Esophagus (tissue), 2 donors: Measurements from ENCODE around the gene UBE2I. TPM values are rescaled to one million over a fixed set of nuclear protein-coding genes. Genes with fewer than 3 reads are reported as not detected.
"Not testable (repeated sequence)": the region's sequence is repeated elsewhere in the genome, so short reads cannot be mapped to it uniquely, and the experiment has no call there.

Source experiments
- H3K27ac ChIP-seq, 2 donors: one replicate each; pipeline ENCODE4 v1.5.1; 2013; ENCODE audit warnings: low read depth in 2 of 2, mild to moderate bottlenecking in 2 of 2, inconsistent platforms in 1 of 2, low read length in 1 of 2, moderate library complexity in 1 of 2
- H3K27me3 ChIP-seq, 2 donors: one replicate each; pipeline ENCODE4 v1.6.1; 2013; ENCODE audit warnings: low read length in 2 of 2, control low read depth in 1 of 2, mild to moderate bottlenecking in 1 of 2; ENCODE audit not compliant: insufficient read depth in 2 of 2, control insufficient read depth in 1 of 2
- H3K36me3 ChIP-seq, 2 donors: one replicate each; pipeline ENCODE4 v1.6.1; 2013; ENCODE audit warnings: low read length in 1 of 2; ENCODE audit not compliant: control insufficient read depth in 2 of 2, insufficient read depth in 2 of 2
- H3K4me1 ChIP-seq, 2 donors: one replicate each; pipeline ENCODE4 v1.6.1; 2013; ENCODE audit warnings: low read length in 1 of 2; ENCODE audit not compliant: control insufficient read depth in 2 of 2, insufficient read depth in 2 of 2
- H3K4me3 ChIP-seq, 2 donors: one replicate each; pipeline ENCODE4 v1.5.1; 2013; ENCODE audit warnings: low read length in 2 of 2, mild to moderate bottlenecking in 2 of 2, low read depth in 1 of 2, moderate library complexity in 1 of 2
- H3K9me3 ChIP-seq, 2 donors: one replicate each; pipeline ENCODE4 v1.6.1; 2013; ENCODE audit warnings: mild to moderate bottlenecking in 2 of 2, low read depth in 1 of 2, low read length in 1 of 2, moderate library complexity in 1 of 2; ENCODE audit not compliant: control insufficient read depth in 2 of 2, insufficient read depth in 1 of 2
- WGBS, 2 donors: extraction: QIAGEN DNeasy Blood & Tissue Kit; methylation state at CpG; one replicate each; pipeline ENCODE4 v1.1.7; 2013; 5-methylcytosine and 5-hydroxymethylcytosine counted together
- polyA plus RNA-seq, 2 donors: library from polyadenylated mRNA; stranded (reverse); fragments of 200-250 nt; gene quantifications; one replicate each; pipeline ENCODE4 v1.2.3, GENCODE V29; 2013
- donor health status: healthy with polysubstance abuse.
- donor health status: Bipolar disorder and iron deficiency.

UBE2I gene
- polyA plus RNA-seq, 2 donors = 35.4 to 56.9 TPM

DNA sequence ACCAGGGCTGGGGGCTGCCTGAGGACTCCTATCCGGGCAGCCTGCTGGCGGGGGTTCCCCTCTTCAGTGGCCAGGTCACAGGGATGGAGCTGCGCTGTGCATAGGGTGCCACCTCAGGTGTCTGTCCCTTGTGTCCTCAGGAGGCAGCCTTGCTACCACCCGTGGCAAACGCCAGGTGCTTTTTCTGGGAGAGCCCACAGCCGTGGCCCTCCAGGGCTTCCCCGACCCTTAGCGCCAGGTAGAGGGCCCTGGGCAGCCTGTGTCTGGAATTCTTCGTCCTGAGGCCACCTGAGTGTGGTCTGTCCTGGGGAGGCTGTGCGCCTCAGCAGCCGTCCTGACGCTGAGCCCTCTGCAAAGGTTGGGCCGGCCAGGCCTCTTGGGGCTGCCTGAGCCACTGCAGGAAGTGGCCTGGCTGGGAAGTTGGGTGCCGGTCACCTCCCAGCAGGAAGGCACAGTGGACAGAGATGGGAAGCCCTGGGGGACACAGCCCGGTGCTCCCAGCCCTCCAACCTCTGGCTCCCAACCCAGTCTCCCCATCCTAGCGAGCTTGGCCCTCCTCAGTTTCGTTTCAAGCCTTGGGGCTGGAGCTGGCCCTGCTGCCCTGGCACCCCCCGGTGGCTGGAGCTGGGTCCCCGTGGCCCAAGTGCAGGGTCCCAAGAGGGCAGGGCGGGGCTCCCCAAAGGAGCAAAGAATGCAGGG lies 16.4 kb downstream of the UBE2I start:
- Histone ChIP-seq H3K4me1 (peaks cover 0 to 2% of the 10 kb centered on the region in 2 donors), H3K9me3 (peaks cover 6 to 8% of the 10 kb centered on the region in 2 donors), H3K36me3 (peaks cover 5 to 30% of the 10 kb centered on the region in 2 donors), H3K27me3 (no peaks in the 10 kb centered on the region), H3K27ac (no peak overlapping the region), H3K4me3 (no peak overlapping the region)
- 67% methylated on average over 19 to 20 of the region's 20 CpGs for WGBS, 2 donors

DNA sequence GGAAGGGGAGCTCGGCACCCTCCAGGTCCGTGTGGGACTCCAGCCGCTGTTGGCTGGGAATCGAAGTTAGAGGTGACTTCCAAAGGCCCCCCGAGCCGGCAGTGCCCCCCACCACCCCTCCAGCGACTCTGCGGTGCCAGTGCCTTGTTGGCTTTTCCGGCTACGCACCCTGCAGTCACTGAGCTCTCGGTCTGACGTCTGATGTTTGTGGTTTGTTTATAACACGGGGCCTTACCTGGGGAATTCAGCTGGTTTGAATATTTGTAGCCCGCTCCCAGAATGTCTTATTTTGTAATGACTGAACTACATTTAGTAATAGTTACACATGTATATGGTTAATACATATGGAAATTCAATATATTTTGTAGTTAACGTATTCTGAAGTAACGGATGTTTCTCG lies 17.0 kb downstream of the UBE2I start:
- peaks cover 0 to 2% of the 10 kb centered on the region in 2 donors for H3K4me1 ChIP-seq
- peaks cover 0 to 4% of the 10 kb centered on the region in 2 donors for H3K27me3 ChIP-seq
- H3K4me3 ChIP-seq = no peak overlapping the region
- WGBS, 2 donors = 64 to 68% methylated on average over 17 of the region's 17 CpGs
- peaks cover 2 to 25% of the 10 kb centered on the region in 2 donors for H3K36me3 ChIP-seq
- H3K27ac ChIP-seq = no peak overlapping the region
- H3K9me3 ChIP-seq = peaks cover 6 to 8% of the 10 kb centered on the region in 2 donors

DNA sequence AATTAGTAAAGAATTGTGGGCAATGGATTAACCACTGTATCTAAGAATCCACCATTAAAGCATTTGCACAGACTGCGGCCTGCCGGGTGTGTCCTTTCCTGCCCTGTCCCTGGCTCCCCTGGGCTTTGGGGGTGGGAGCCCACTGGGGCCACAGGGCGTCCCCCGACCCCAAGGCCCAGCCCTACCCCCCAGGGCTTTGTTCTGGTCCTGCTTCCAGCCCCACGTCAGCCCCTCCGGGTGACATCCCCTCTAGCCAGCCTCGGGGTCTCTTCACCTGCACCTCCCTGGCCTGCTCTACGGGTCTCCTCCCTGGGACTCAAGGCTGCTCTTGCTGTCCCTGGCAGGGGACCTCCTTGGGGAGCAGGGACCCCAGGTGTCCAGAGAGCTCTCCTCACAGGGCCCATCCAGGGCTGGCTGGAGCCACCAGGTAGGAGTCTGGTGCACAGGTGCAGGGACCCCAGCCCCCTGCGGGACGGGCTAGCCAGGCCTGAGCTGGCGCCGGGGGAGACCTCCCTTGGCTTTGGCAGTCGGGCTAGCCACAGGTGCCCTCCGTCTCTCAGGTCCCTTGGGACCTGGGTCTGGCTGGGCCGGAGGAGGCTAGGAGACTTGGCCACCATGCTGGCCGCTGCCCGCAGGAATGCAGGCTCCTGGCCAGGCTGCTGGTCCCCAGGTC lies 17.6 kb downstream of the UBE2I start:
- Histone ChIP-seq H3K27ac (no peak overlapping the region), H3K36me3 (peaks cover 2 to 18% of the 10 kb centered on the region in 2 donors), H3K9me3 (peaks cover 5 to 6% of the 10 kb centered on the region in 2 donors), H3K27me3 (peaks cover 0 to 5% of the 10 kb centered on the region in 2 donors), H3K4me1 (peaks cover 3 to 6% of the 10 kb centered on the region in 2 donors), H3K4me3 (no peak overlapping the region)
- 72 to 79% methylated on average over 16 to 17 of the region's 17 CpGs for WGBS, 2 donors

DNA sequence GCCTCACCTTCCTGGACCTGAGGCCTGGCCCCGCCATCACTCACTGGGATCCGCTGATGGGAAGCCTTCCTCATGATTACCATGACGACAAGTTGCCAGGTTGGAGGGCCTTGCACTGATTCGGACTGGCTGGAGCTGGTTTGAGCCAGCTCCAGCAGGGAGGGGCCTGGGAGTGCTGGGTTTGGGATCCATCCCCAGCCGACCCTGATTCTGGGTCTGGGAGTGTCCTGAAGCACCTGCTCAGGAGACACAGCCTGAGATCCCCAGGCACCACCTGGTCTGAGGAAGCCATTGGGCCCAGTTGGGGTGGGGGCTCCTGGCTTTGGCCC lies 18.1 kb downstream of the UBE2I start:
- H3K36me3 ChIP-seq = peaks cover 2 to 18% of the 10 kb centered on the region in 2 donors
- H3K27ac ChIP-seq = no peak overlapping the region
- 60 to 63% methylated on average over 5 of the region's 5 CpGs for WGBS, 2 donors
- peaks cover 5 to 6% of the 10 kb centered on the region in 2 donors for H3K9me3 ChIP-seq
- peaks cover 0 to 7% of the 10 kb centered on the region in 2 donors for H3K27me3 ChIP-seq
- peaks cover 3 to 8% of the 10 kb centered on the region in 2 donors for H3K4me1 ChIP-seq
- no peak overlapping the region for H3K4me3 ChIP-seq

- H3K9me3 ChIP-seq, H3K27ac ChIP-seq, H3K4me3 ChIP-seq: not testable (repeated sequence)
- 89 to 91% methylated on average over 20 of the region's 20 CpGs for WGBS, 2 donors
- Histone ChIP-seq H3K4me1 (peaks cover 6 to 11% of the 10 kb centered on the region in 2 donors), H3K36me3 (peaks cover 2 to 18% of the 10 kb centered on the region in 2 donors), H3K27me3 (peaks cover 0 to 11% of the 10 kb centered on the region in 2 donors)
Observed at GRCh38 chr16:1328136-1328535, 18.7 kb downstream of the UBE2I start.

GRCh38 chr16:1328961-1329360 lies 19.5 kb downstream of the UBE2I start:
- WGBS, 2 donors = 90 to 91% methylated on average over 10 of the region's 10 CpGs
- H3K27ac ChIP-seq, H3K4me3 ChIP-seq, H3K36me3 ChIP-seq, H3K9me3 ChIP-seq: not testable (repeated sequence)
- H3K4me1 ChIP-seq = peaks cover 10 to 14% of the 10 kb centered on the region in 2 donors
- H3K27me3 ChIP-seq = peaks cover 0 to 18% of the 10 kb centered on the region in 2 donors

DNA sequence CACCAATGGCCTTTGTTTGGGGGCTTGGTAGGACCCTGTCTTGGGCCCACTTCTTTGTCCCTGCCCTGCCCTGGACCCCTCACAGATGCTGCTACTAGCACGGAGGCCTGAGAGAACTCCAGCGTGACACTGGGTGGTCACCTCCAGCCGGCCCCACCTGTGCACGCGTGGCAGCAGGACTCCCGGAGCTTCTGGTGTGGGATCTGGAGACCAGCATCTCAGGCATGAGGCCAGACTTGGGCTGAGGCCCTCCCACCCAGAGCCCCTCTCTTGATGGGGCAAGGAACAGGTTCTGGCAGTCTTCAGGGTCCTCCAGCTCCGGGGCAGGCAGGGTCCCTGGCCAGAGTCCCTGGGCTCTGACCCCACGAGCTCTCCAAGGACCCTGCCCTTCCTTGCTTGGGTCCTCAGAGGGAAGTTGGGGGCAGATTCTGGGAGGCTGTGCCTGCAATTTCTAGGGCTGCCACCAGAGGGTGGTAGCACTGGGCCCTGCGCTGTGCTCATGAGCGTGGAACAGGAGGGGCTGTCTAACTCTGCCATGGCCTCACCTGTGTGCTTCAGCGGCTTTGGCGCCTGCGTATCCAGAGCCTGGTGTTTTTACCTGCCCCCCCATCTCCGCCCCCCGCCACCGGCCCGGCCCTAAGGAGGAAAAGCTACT lies 21.0 kb downstream of the UBE2I start:
- H3K9me3 ChIP-seq = peaks cover 5 to 6% of the 10 kb centered on the region in 2 donors
- H3K27ac ChIP-seq = no peak overlapping the region
- H3K27me3 ChIP-seq = peaks cover 0 to 24% of the 10 kb centered on the region in 2 donors
- WGBS, 2 donors = 76 to 77% methylated on average over 17 of the region's 17 CpGs
- peaks cover 10 to 14% of the 10 kb centered on the region in 2 donors for H3K4me1 ChIP-seq
- H3K36me3 ChIP-seq = peaks cover 0 to 1% of the 10 kb centered on the region in 2 donors
- no peak overlapping the region for H3K4me3 ChIP-seq

GRCh38 chr16:1330931-1331711 lies 21.7 kb downstream of the UBE2I start:
- Histone ChIP-seq H3K27ac (no peak overlapping the region), H3K4me3 (no peak overlapping the region), H3K27me3 (peaks cover 0 to 28% of the 10 kb centered on the region in 2 donors), H3K9me3 (peaks cover 5 to 6% of the 10 kb centered on the region in 2 donors), H3K36me3 (no peaks in the 10 kb centered on the region), H3K4me1 (peaks cover 10 to 14% of the 10 kb centered on the region in 2 donors)
- 49 to 51% methylated on average over 22 of the region's 22 CpGs for WGBS, 2 donors
